ENCODE measurements around the gene ERGIC3. TPM values are rescaled to one million over a fixed set of nuclear protein-coding genes. Genes with fewer than 3 reads are reported as not detected.

Gene ERGIC3
- total and polyA plus RNA-seq, 2 donors (not counting 1 experiment from before 2014, with no cell fraction given), result 191 to 254 TPM

DNA sequence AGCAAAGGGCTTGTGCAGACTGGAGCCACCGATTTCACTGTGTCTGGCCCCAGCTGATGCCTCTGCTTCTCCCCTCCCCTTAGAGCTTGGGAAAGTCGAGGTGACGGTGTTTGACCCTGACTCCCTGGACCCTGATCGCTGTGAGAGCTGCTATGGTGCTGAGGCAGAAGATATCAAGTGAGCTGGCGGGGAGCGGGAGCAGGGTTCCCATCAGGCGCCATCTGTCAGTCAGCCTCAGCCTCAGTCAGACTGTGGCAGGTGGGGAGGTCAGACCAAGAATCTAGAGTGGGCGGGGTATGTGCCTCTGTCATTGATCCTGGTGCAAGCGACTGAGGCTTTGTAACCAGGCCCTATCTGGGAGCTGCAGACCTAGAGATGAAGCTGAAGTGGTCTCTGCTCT, 5.5 kb downstream of the ERGIC3 start:
- H3K9ac ChIP-seq (ENCODE audit: low read length), result no peak overlapping the region
- no peaks in the 10 kb centered on the region for H3K27me3 ChIP-seq (replicated peaks in 1 of 4; ENCODE audit: control extremely low read depth in 1 of 4, control insufficient read depth in 3 of 4, insufficient read depth in 4 of 4, low read length in 3 of 4)
- peaks cover 11% of the 10 kb centered on the region for H3K4me1 Mint-ChIP-seq
- H3K4me3 ChIP-seq (ENCODE audit: control extremely low read depth in 1 of 5, extremely low read depth in 1 of 5, insufficient read depth in 1 of 5, low read depth in 2 of 5, low read length in 4 of 5), result no peak overlapping the region
- H2AFZ ChIP-seq (ENCODE audit: insufficient read depth, low read depth, low read length, poor library complexity, severe bottlenecking), result no peak overlapping the region
- no peak overlapping the region for H3K4me2 ChIP-seq (replicated peaks; ENCODE audit: low read depth, low read length, poor library complexity, severe bottlenecking)
- no peak overlapping the region for H3K27ac ChIP-seq (ENCODE audit: low read length in 2 of 2)
- intact Hi-C loops (cut with micrococcal nuclease), result no loop called here
- 100% methylated on average over 7 of the region's 9 CpGs for WGBS (ENCODE audit: insufficient coverage)
- no peaks in the 10 kb centered on the region for H3K9me3 Mint-ChIP-seq (ENCODE audit: insufficient read depth)
- ChIA-PET CTCF (interaction anchor here (0.6 kb wide), 1 partner anchor 13 kb away, joined by 6 read pairs; no protein-coding TSS in a partner anchor), POLR2A (no interaction called here)
- no peak for TF ChIP-seq EZH2 (IDR thresholded peaks at IDR 0.05; ENCODE audit: borderline replicate concordance, insufficient read depth, low read depth, low read length, poor library complexity, severe bottlenecking)
- TF ChIP-seq, protein P1, sequence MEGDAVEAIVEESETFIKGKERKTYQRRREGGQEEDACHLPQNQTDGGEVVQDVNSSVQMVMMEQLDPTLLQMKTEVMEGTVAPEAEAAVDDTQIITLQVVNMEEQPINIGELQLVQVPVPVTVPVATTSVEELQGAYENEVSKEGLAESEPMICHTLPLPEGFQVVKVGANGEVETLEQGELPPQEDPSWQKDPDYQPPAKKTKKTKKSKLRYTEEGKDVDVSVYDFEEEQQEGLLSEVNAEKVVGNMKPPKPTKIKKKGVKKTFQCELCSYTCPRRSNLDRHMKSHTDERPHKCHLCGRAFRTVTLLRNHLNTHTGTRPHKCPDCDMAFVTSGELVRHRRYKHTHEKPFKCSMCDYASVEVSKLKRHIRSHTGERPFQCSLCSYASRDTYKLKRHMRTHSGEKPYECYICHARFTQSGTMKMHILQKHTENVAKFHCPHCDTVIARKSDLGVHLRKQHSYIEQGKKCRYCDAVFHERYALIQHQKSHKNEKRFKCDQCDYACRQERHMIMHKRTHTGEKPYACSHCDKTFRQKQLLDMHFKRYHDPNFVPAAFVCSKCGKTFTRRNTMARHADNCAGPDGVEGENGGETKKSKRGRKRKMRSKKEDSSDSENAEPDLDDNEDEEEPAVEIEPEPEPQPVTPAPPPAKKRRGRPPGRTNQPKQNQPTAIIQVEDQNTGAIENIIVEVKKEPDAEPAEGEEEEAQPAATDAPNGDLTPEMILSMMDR (IDR thresholded peaks at IDR 0.05), result no peak
- H3K4me1 ChIP-seq (ENCODE audit: control insufficient read depth in 2 of 2, insufficient read depth in 2 of 2, low read length in 2 of 2), result peaks cover 3 to 8% of the 10 kb centered on the region in 2 donors
- no peaks in the 10 kb centered on the region for H3K27me3 Mint-ChIP-seq
- peaks cover 0 to 56% of the 10 kb centered on the region in 2 experiments for H3K36me3 ChIP-seq (replicated peaks in 1 of 2; ENCODE audit: control extremely low read depth in 1 of 2, control insufficient read depth in 1 of 2, extremely low read depth in 1 of 2, insufficient read depth in 2 of 2, low read length in 1 of 2)
- no peaks in the 10 kb centered on the region for H4K20me1 ChIP-seq (ENCODE audit: control insufficient read depth, insufficient read depth, low read length, poor library complexity, severe bottlenecking)
- H3K4me3 Mint-ChIP-seq, result no peak overlapping the region
- H3K27ac Mint-ChIP-seq, result no peak overlapping the region
- ATAC-seq (ENCODE audit: low read depth), result no peak
- no peak for DNase-seq
- H3K9me3 ChIP-seq (ENCODE audit: control extremely low read depth in 1 of 3, control insufficient read depth in 2 of 3, insufficient read depth in 1 of 3, low read length in 2 of 3), result no peaks in the 10 kb centered on the region
- no peaks in the 10 kb centered on the region for H3K79me2 ChIP-seq (ENCODE audit: control insufficient read depth, insufficient read depth, low read length)

DNA sequence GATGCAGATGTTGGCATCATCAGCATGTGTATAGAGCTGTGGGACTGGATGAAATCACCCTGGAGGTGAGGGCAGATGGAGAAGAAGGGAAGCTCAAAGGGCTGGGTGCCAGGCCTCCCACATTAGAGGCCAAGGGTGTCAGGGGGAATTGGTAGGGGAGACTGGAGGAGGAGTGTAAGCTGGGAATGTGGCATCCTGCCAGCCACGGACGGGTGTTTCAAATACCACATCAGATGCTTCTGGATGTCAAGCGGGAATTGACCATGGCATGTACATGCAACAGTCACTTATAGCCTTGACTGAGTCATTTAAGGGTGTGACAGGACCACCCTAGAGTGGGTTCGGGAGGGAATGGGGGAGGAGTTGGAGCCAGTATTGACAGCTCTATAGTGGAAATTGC, 9.6 kb downstream of the ERGIC3 start:
- Mint-ChIP-seq H3K4me3 (no peak overlapping the region), H3K4me1 (no peaks in the 10 kb centered on the region), H3K27ac (no peak overlapping the region), H3K9me3 (ENCODE audit: insufficient read depth) (no peaks in the 10 kb centered on the region), H3K27me3 (no peaks in the 10 kb centered on the region)
- POLR2A ChIA-PET, result interaction anchor here (0.6 kb wide), 1 partner anchor 16 kb away, joined by 6 read pairs; no protein-coding TSS in a partner anchor
- Histone ChIP-seq H3K36me3 (replicated peaks in 1 of 2; ENCODE audit: control extremely low read depth in 1 of 2, control insufficient read depth in 1 of 2, extremely low read depth in 1 of 2, insufficient read depth in 2 of 2, low read length in 1 of 2) (peaks cover 0 to 61% of the 10 kb centered on the region in 2 experiments), H3K27ac (ENCODE audit: low read length in 2 of 2) (no peak overlapping the region), H2AFZ (ENCODE audit: insufficient read depth, low read depth, low read length, poor library complexity, severe bottlenecking) (no peak overlapping the region), H3K9me3 (ENCODE audit: control extremely low read depth in 1 of 3, control insufficient read depth in 2 of 3, insufficient read depth in 1 of 3, low read length in 2 of 3) (no peaks in the 10 kb centered on the region), H3K27me3 (replicated peaks in 1 of 4; ENCODE audit: control extremely low read depth in 1 of 4, control insufficient read depth in 3 of 4, insufficient read depth in 4 of 4, low read length in 3 of 4) (no peaks in the 10 kb centered on the region), H3K4me3 (ENCODE audit: control extremely low read depth in 1 of 5, extremely low read depth in 1 of 5, insufficient read depth in 1 of 5, low read depth in 2 of 5, low read length in 4 of 5) (no peak overlapping the region), H3K4me2 (replicated peaks; ENCODE audit: low read depth, low read length, poor library complexity, severe bottlenecking) (no peak overlapping the region), H3K79me2 (ENCODE audit: control insufficient read depth, insufficient read depth, low read length) (no peaks in the 10 kb centered on the region), H3K4me1 (ENCODE audit: control insufficient read depth in 2 of 2, insufficient read depth in 2 of 2, low read length in 2 of 2) (no peaks in the 10 kb centered on the region), H4K20me1 (ENCODE audit: control insufficient read depth, insufficient read depth, low read length, poor library complexity, severe bottlenecking) (no peaks in the 10 kb centered on the region), H3K9ac (ENCODE audit: low read length) (no peak overlapping the region)
- intact Hi-C loops (cut with micrococcal nuclease), result no loop called here
- ATAC-seq (ENCODE audit: low read depth), result no peak
- no peak for DNase-seq
- no peak for TF ChIP-seq EZH2 (IDR thresholded peaks at IDR 0.05; ENCODE audit: borderline replicate concordance, insufficient read depth, low read depth, low read length, poor library complexity, severe bottlenecking)
- TF ChIP-seq, protein P1 (IDR thresholded peaks at IDR 0.05), result no peak
- CTCF ChIA-PET, result interaction anchor here (0.7 kb wide), 1 partner anchor 1020 kb away, joined by 3 read pairs; no protein-coding TSS in a partner anchor
- 100% methylated on average over 2 of the region's 4 CpGs for WGBS (ENCODE audit: insufficient coverage)
